ENCODE measurements around the gene DENND6B. TPM values are rescaled to one million over a fixed set of nuclear protein-coding genes. Genes with fewer than 3 reads are reported as not detected.

DENND6B gene
- total RNA-seq, 4 donors from 2014 or later, result 5.4 to 14.9 (median 6.3) TPM

DNA sequence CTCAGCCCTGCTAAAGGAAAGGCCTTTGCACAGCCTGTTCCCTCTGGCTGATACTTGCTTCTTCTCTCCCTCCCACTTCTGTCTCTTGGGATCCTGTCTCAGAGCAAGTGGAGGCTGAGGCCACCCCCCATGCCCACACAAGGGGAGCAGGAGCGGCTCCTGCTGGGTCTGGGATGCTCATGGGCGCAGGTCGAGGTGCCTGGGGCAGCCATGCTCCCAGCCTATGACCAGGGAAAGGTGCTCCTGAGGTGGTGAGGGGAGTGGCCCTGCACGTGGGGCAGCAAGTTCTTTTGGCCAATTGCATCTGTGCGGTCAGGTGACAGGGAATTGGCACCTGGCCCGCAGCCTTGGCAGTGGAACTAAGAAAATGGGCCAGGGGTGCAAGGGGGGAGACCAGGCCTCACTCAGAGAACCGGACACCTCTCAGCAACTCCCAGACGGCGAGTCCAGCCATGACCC lies 58.1 kb downstream of the DENND6B start:
- H3K36me3 ChIP-seq, result no peaks in the 10 kb centered on the region
- no peak for TF ChIP-seq POLR2A (IDR thresholded peaks at IDR 0.05)
- TF ChIP-seq, protein P1, sequence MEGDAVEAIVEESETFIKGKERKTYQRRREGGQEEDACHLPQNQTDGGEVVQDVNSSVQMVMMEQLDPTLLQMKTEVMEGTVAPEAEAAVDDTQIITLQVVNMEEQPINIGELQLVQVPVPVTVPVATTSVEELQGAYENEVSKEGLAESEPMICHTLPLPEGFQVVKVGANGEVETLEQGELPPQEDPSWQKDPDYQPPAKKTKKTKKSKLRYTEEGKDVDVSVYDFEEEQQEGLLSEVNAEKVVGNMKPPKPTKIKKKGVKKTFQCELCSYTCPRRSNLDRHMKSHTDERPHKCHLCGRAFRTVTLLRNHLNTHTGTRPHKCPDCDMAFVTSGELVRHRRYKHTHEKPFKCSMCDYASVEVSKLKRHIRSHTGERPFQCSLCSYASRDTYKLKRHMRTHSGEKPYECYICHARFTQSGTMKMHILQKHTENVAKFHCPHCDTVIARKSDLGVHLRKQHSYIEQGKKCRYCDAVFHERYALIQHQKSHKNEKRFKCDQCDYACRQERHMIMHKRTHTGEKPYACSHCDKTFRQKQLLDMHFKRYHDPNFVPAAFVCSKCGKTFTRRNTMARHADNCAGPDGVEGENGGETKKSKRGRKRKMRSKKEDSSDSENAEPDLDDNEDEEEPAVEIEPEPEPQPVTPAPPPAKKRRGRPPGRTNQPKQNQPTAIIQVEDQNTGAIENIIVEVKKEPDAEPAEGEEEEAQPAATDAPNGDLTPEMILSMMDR (IDR thresholded peaks at IDR 0.05), result no peak
- no peaks in the 10 kb centered on the region for H3K27me3 ChIP-seq
- peaks cover 7 to 55% (median 27%) of the 10 kb centered on the region in 4 donors for H3K4me1 ChIP-seq
- H3K9me3 ChIP-seq, result no peaks in the 10 kb centered on the region
- no peak overlapping the region for H3K27ac ChIP-seq
- no peak for DNase-seq
- no peak overlapping the region for H3K4me3 ChIP-seq

DNA sequence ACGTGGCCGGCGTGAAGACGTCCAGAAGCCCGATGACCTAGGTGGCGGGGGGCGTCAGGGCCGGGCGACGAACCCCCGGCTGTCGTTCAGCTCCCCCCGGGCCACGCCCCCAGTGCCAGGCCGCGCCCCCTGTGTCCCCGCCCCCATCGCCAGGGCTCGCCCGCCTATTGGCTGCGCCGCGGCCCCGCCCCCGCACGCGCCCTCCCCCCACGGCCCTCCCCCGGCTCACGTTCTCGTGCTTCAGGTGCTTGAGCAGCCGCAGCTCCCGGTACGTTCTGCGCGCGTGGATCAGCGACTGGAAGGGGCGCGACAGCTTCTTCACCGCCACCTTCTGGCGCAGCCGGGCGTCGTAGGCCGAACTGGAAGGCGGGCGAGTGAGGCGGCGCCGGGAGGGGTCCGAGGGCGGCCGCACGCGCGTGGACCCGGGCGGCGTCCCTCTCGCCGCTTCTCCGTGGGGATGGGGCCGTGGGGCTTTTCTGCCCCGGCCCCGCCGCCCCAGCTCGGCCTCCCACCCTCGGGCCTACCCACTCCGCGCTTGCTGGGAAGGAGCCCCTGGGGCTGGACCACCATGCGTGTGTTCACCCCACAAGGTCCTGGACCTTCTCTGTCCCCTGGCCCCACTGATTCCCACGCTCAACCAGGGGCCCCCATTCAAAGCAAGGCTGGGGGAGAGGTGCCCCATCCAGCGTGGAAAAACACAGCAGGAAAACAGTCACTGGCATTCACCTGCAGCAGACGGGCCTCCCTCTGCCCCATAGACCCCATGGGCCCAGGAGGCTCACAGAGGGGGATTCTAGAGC lies 59.0 kb downstream of the DENND6B start:
- H3K9me3 ChIP-seq, result no peaks in the 10 kb centered on the region
- H3K27ac ChIP-seq, result no peak overlapping the region
- peak overlapping the region in 2 of 4 donors; percentile 17 to 39 for H3K4me3 ChIP-seq
- H3K4me1 ChIP-seq, result peaks cover 7 to 55% (median 27%) of the 10 kb centered on the region in 4 donors
- peak in 2 of 3 donors; percentile 71 to 83 for DNase-seq
- H3K36me3 ChIP-seq, result no peaks in the 10 kb centered on the region
- no peak for TF ChIP-seq POLR2A (IDR thresholded peaks at IDR 0.05)
- TF ChIP-seq, protein P1 (IDR thresholded peaks at IDR 0.05), result peak in 2 of 6 experiments; percentile 24 to 36
- no peaks in the 10 kb centered on the region for H3K27me3 ChIP-seq

- Histone ChIP-seq H3K27ac (no peak overlapping the region), H3K36me3 (no peaks in the 10 kb centered on the region), H3K4me3 (peak overlapping the region in 2 of 4 donors; percentile 17 to 39), H3K9me3 (no peaks in the 10 kb centered on the region), H3K4me1 (peaks cover 7 to 57% (median 29%) of the 10 kb centered on the region in 4 donors), H3K27me3 (peaks cover 0 to 7% of the 10 kb centered on the region in 2 donors)
- TF ChIP-seq, protein P1 (IDR thresholded peaks at IDR 0.05), result no peak
- no peak for TF ChIP-seq POLR2A (IDR thresholded peaks at IDR 0.05)
- no peak for DNase-seq
These were observed 59.8 kb downstream of the DENND6B start for GRCh38 chr22:50266994-50267393.

DNA sequence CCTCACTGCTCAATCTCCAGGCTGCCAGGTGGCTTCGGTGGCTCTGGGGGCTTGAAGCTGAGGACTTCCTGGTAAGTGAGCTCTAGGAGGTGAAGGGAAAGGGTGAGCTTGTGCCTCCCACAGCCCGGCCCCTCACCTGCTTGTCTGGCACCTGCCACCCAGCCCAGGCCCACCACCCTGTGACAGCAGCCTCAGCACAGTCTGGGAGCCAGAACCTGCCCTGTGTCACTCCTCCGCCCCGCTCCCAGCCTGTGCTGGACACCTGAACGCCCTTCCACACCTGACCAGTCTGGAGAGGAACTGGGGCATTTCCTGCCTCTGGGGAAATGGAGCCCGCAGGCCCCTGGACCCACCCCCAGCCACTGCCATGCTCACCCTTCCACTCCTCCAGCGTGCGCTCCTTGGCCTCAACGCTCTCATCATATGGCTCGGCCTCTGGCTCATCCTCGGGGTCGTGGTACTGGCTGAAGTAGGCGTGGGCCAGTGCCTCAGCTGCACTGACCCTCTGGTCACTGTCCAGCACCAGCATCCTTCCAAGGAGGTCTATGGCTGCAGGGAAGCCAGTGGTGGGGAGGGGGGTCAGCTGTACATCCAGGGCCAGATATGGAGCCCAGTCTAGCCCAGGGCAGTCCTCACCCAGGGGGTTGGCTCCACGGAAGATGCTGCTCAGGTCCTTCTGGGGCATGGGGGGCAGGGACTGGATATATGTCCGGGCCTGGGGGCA lies 61.7 kb downstream of the DENND6B start:
- H3K36me3 ChIP-seq, result no peaks in the 10 kb centered on the region
- H3K9me3 ChIP-seq, result no peaks in the 10 kb centered on the region
- peaks cover 0 to 52% (median 23%) of the 10 kb centered on the region in 4 donors for H3K4me1 ChIP-seq
- H3K27me3 ChIP-seq, result peaks cover 0 to 15% of the 10 kb centered on the region in 2 donors
- no peak overlapping the region for H3K27ac ChIP-seq
- H3K4me3 ChIP-seq, result no peak overlapping the region
- no peak for DNase-seq
- TF ChIP-seq, protein P1 (IDR thresholded peaks at IDR 0.05), result no peak
- TF ChIP-seq POLR2A (IDR thresholded peaks at IDR 0.05), result no peak

DNA sequence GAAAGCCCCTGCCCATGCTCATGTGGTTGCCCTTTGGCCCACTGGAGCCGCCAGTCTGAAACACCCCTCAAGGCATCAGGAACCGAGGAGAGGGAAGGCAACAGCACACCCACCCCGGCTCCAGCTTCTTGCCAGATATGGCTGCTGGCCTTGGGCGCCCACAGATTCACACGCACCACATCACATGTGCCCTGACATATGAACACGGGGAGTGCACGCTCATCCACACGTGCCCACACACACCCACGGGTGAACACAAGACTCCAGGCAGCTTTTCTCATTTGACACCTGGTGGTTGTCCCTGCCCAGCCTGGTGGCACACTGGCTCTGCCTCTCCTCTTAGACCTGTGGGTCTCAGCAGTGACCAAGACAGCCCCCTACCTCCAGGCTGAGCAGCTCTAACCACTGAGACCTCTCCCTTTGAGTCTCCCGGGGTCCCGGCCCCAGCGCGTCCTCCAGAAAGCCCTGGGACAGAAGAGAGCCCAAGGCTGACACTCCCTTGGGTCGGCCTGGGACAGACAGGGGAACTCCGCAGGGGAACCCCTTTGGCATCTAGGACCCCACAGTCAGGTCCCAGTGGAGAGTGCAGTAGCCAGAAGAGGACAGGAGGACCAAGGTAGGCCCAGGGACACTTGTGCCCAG lies 62.6 kb downstream of the DENND6B start:
- DNase-seq, result no peak
- no peaks in the 10 kb centered on the region for H3K9me3 ChIP-seq
- no peaks in the 10 kb centered on the region for H3K36me3 ChIP-seq
- H3K27ac ChIP-seq, result no peak overlapping the region
- H3K27me3 ChIP-seq, result peaks cover 0 to 15% of the 10 kb centered on the region in 2 donors
- peaks cover 0 to 44% (median 19%) of the 10 kb centered on the region in 4 donors for H3K4me1 ChIP-seq
- TF ChIP-seq, protein P1 (IDR thresholded peaks at IDR 0.05), result no peak
- TF ChIP-seq POLR2A (IDR thresholded peaks at IDR 0.05), result no peak
- H3K4me3 ChIP-seq, result no peak overlapping the region

Data from Peyer's patch (tissue), 4 donors.